GM12878 (cell line): ENCODE results near the gene CD68.

Source experiments
- CBFB ChIP-seq: IDR thresholded peaks from 2 replicates; pipeline ENCODE4 v1.6.1; 2016; ENCODE audit warnings: antibody characterized with exemption, low read depth
- MTA2 ChIP-seq: fragments of 450-650 bp; IDR thresholded peaks from 2 replicates; pipeline ENCODE4 v1.6.1; 2016; ENCODE audit warnings: low read depth, mild to moderate bottlenecking, moderate library complexity
- TF ChIP-seq, protein P1 (sequence below), 3 experiments: IDR thresholded peaks in 2 of 3; conservative IDR thresholded peaks in 1 of 3; 2 replicates each; pipeline ENCODE4 v1.5.1; 2011; ENCODE audit warnings: low read depth in 3 of 3, low read length in 3 of 3, mild to moderate bottlenecking in 3 of 3, control low read depth in 2 of 3, moderate library complexity in 2 of 3, inconsistent platforms in 1 of 3, mixed read lengths in 1 of 3; ENCODE audit not compliant: control insufficient read depth in 2 of 3, insufficient read depth in 1 of 3; ENCODE audit errors: extremely low read depth in 1 of 3

- TF ChIP-seq CBFB (no peak), MTA2 (no peak)
- TF ChIP-seq, protein P1, sequence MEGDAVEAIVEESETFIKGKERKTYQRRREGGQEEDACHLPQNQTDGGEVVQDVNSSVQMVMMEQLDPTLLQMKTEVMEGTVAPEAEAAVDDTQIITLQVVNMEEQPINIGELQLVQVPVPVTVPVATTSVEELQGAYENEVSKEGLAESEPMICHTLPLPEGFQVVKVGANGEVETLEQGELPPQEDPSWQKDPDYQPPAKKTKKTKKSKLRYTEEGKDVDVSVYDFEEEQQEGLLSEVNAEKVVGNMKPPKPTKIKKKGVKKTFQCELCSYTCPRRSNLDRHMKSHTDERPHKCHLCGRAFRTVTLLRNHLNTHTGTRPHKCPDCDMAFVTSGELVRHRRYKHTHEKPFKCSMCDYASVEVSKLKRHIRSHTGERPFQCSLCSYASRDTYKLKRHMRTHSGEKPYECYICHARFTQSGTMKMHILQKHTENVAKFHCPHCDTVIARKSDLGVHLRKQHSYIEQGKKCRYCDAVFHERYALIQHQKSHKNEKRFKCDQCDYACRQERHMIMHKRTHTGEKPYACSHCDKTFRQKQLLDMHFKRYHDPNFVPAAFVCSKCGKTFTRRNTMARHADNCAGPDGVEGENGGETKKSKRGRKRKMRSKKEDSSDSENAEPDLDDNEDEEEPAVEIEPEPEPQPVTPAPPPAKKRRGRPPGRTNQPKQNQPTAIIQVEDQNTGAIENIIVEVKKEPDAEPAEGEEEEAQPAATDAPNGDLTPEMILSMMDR (IDR thresholded peaks at IDR 0.05 in 2 of 3, conservative IDR thresholded peaks at IDR 0.05 in 1 of 3; ENCODE audit: control insufficient read depth in 2 of 3, extremely low read depth in 1 of 3, insufficient read depth in 1 of 3, low read depth in 3 of 3, low read length in 3 of 3), result no peak
These were observed 8.1 kb downstream of the CD68 start for GRCh38 chr17:7587420-7588151.
